Gastrocnemius medialis (tissue), 4 donors: Measurements from ENCODE around the gene CYP27A1.

Experiments
- POLR2A ChIP-seq, 2 donors: fragments of 450-650 bp; IDR thresholded peaks; one replicate each; pipeline ENCODE4 v1.6.1; 2017; ENCODE audit warnings: antibody characterized with exemption in 2 of 2, mild to moderate bottlenecking in 2 of 2, moderate library complexity in 2 of 2
- TF ChIP-seq, protein P1 (sequence below), 5 experiments: fragments of 450-650 bp in 3 of 5; fragments of 200-600 bp in 2 of 5; sonication (generic) in 2 of 5; IDR thresholded peaks in 4 of 5; conservative IDR thresholded peaks in 1 of 5; 1 replicate in 4 of 5; 2 replicates in 1 of 5; pipeline ENCODE4 v1.5.1; 2016 to 2019; ENCODE audit warnings: antibody characterized with exemption in 5 of 5, mild to moderate bottlenecking in 3 of 5, moderate library complexity in 3 of 5

DNA sequence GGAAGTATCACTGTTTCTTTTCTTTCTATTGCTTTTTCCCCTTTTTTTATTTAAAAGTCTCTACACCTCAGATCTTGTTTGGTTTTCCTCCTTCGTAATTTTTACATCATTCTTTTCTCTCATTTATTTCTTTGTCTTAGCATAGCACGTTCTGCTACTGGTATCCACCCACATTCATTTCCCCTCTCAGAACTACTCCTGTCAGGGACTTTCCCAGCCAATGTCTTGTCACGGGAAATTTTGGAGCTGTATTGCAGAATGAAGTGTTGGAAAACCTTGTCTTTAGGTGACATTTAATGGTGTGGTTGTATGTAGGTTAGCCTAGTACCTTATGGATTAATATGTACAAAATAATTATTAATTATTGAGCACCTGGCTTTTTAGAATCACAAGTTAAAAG, 37.3 kb upstream of the CYP27A1 start:
- TF ChIP-seq, protein P1, sequence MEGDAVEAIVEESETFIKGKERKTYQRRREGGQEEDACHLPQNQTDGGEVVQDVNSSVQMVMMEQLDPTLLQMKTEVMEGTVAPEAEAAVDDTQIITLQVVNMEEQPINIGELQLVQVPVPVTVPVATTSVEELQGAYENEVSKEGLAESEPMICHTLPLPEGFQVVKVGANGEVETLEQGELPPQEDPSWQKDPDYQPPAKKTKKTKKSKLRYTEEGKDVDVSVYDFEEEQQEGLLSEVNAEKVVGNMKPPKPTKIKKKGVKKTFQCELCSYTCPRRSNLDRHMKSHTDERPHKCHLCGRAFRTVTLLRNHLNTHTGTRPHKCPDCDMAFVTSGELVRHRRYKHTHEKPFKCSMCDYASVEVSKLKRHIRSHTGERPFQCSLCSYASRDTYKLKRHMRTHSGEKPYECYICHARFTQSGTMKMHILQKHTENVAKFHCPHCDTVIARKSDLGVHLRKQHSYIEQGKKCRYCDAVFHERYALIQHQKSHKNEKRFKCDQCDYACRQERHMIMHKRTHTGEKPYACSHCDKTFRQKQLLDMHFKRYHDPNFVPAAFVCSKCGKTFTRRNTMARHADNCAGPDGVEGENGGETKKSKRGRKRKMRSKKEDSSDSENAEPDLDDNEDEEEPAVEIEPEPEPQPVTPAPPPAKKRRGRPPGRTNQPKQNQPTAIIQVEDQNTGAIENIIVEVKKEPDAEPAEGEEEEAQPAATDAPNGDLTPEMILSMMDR (IDR thresholded peaks at IDR 0.05 in 4 of 5, conservative IDR thresholded peaks at IDR 0.05 in 1 of 5) = no peak
- TF ChIP-seq POLR2A (IDR thresholded peaks at IDR 0.05) = no peak
